Measurements from ENCODE around the gene PDIA5.

DNA sequence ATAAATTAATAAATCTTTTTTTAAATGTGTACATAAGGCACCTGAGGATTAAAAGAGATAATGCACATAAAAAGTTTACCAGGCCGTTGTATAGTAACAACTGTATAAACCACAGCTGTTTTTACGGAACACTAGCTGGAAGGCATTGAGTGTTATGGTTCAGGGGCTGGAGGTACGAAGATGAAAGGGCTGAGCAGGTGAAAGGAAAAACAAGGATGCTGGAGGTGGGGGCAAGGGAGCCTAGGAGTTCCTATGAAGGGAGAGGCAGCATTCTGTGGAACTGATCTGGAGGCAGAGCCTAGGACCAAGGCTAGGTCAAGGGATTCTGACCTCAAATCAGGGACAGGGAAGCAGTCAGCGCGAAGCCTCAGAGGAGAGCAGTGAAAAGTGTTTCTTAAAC is 47.2 kb upstream of the PDIA5 start:
- TF ChIP-seq, protein P1, sequence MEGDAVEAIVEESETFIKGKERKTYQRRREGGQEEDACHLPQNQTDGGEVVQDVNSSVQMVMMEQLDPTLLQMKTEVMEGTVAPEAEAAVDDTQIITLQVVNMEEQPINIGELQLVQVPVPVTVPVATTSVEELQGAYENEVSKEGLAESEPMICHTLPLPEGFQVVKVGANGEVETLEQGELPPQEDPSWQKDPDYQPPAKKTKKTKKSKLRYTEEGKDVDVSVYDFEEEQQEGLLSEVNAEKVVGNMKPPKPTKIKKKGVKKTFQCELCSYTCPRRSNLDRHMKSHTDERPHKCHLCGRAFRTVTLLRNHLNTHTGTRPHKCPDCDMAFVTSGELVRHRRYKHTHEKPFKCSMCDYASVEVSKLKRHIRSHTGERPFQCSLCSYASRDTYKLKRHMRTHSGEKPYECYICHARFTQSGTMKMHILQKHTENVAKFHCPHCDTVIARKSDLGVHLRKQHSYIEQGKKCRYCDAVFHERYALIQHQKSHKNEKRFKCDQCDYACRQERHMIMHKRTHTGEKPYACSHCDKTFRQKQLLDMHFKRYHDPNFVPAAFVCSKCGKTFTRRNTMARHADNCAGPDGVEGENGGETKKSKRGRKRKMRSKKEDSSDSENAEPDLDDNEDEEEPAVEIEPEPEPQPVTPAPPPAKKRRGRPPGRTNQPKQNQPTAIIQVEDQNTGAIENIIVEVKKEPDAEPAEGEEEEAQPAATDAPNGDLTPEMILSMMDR (conservative IDR thresholded peaks at IDR 0.05; ENCODE audit: low read length): no peak
- TF ChIP-seq EZH2phosphoT487 (IDR thresholded peaks at IDR 0.05; ENCODE audit: borderline replicate concordance): no peak

Measured in Loucy (cell line).